ENCODE measurements around the gene DOCK6. TPM values are rescaled to one million over a fixed set of nuclear protein-coding genes. Genes with fewer than 3 reads are reported as not detected.
A peak's percentile ranks its signal among the peaks of the same experiment; 100 is the strongest.

Gene DOCK6
- total RNA-seq, 2 donors from 2014 or later, result 93.8 to 111 TPM

DNA sequence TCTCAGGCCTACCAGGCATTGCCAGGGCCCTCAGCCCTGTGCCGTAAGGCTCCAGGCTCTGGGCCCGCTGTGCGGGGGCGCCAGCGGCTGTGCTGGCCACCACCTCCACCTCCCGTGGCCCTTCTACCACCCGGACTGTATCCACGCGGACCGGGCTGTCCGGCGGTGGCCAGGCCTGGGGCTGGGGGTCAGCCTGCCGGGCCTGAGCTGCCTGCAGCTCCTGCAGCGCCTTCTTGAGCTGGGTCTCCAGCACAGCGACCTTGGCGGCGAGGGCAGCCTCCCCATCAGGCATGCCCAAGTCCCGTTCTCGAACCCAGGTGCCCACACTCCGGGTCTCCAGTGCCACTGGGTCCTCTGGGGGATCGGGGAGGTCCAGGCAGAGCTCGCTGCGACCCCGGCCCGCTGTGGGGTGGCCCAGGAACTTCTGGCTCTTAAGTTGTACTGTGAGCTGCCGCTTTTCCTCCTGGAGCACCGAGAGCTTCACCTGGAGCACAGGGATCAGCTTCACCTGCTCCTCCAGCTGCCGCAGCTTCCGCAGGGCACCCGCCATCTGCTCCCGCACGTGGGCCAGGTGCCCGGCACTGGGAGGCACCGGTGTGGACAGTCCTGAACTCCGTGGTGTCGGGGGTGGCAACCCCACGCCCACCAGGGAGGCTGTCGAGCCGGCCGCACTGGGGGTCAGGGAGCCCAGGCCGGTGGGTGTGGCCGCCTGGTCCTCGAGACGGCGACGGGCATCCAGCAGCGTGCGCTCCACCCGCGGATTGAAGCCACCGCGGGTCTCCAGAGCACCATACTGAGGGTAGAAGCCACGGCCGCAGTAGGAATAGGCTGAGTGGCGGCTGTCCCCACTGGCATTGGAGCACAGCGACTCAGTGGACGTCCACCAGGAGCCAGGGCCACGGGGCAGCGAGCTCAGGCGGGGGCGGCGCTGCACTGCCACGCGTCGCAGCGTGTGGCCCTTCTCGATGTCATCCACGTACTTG, 69.1 kb downstream of the DOCK6 start:
- Histone ChIP-seq H3K36me3 (ENCODE audit: control insufficient read depth, insufficient read depth, low read length) (peaks cover 11% of the 10 kb centered on the region), H3K9me3 (ENCODE audit: control insufficient read depth, low read length) (no peaks in the 10 kb centered on the region), H3K27ac (ENCODE audit: low read depth, low read length) (no peak overlapping the region), H3K9ac (ENCODE audit: extremely low read depth, low read length, poor library complexity, severe bottlenecking) (no peak overlapping the region), H3K27me3 (ENCODE audit: control insufficient read depth, insufficient read depth, low read length, poor library complexity, severe bottlenecking) (no peaks in the 10 kb centered on the region), H3K4me3 (ENCODE audit: low read length) (no peak overlapping the region), H3K4me1 (ENCODE audit: control insufficient read depth, insufficient read depth, low read length) (no peaks in the 10 kb centered on the region)
- H3K9me3 Mint-ChIP-seq, result no peaks in the 10 kb centered on the region
- H3K4me1 Mint-ChIP-seq, result peaks cover 3% of the 10 kb centered on the region
- H3K4me3 Mint-ChIP-seq, result no peak overlapping the region
- peaks cover 29% of the 10 kb centered on the region for H3K36me3 Mint-ChIP-seq (ENCODE audit: low read depth)
- TF ChIP-seq, protein P1, sequence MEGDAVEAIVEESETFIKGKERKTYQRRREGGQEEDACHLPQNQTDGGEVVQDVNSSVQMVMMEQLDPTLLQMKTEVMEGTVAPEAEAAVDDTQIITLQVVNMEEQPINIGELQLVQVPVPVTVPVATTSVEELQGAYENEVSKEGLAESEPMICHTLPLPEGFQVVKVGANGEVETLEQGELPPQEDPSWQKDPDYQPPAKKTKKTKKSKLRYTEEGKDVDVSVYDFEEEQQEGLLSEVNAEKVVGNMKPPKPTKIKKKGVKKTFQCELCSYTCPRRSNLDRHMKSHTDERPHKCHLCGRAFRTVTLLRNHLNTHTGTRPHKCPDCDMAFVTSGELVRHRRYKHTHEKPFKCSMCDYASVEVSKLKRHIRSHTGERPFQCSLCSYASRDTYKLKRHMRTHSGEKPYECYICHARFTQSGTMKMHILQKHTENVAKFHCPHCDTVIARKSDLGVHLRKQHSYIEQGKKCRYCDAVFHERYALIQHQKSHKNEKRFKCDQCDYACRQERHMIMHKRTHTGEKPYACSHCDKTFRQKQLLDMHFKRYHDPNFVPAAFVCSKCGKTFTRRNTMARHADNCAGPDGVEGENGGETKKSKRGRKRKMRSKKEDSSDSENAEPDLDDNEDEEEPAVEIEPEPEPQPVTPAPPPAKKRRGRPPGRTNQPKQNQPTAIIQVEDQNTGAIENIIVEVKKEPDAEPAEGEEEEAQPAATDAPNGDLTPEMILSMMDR (conservative IDR thresholded peaks at IDR 0.05), result no peak
- no peak for DNase-seq
- WGBS, 2 experiments (ENCODE audit: insufficient coverage in 1 of 2, insufficient read length in 1 of 2), result 92 to 93% methylated on average over 44 to 68 of the region's 68 CpGs
- H3K27me3 Mint-ChIP-seq (ENCODE audit: insufficient read depth), result no peaks in the 10 kb centered on the region
- no peak overlapping the region for H3K27ac Mint-ChIP-seq

DNA sequence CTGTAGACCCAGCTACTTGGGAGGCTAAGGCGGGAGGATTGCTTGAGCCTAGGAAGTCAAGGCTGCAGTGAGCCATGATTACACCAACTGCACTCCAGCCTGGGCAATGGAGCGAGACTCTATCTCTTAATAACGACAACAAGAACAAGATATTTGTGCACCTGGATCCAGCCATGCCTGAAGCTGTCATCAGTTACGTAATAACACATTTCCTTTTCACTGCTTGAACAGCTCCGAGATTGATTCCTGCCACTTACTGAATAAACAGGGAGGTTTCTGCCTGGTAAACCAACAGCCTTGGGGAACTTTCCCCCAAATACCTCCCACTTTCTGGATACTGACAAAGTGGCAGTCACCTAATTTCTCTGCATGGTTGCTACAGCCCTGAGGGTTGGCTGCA, 70.4 kb downstream of the DOCK6 start:
- Mint-ChIP-seq H3K36me3 (ENCODE audit: low read depth) (peaks cover 37% of the 10 kb centered on the region), H3K9me3 (no peaks in the 10 kb centered on the region), H3K27ac (no peak overlapping the region), H3K4me1 (peaks cover 3% of the 10 kb centered on the region), H3K4me3 (no peak overlapping the region), H3K27me3 (ENCODE audit: insufficient read depth) (no peaks in the 10 kb centered on the region)
- DNase-seq, result no peak
- no peak overlapping the region for H3K4me3 ChIP-seq (ENCODE audit: low read length)
- H3K9me3 ChIP-seq (ENCODE audit: control insufficient read depth, low read length), result no peaks in the 10 kb centered on the region
- H3K27ac ChIP-seq (ENCODE audit: low read depth, low read length), result no peak overlapping the region
- 64 to 65% methylated on average over 5 of the region's 5 CpGs for WGBS, 2 experiments (ENCODE audit: insufficient coverage in 1 of 2, insufficient read length in 1 of 2)
- no peaks in the 10 kb centered on the region for H3K27me3 ChIP-seq (ENCODE audit: control insufficient read depth, insufficient read depth, low read length, poor library complexity, severe bottlenecking)
- H3K9ac ChIP-seq (ENCODE audit: extremely low read depth, low read length, poor library complexity, severe bottlenecking), result no peak overlapping the region
- H3K36me3 ChIP-seq (ENCODE audit: control insufficient read depth, insufficient read depth, low read length), result peaks cover 18% of the 10 kb centered on the region
- H3K4me1 ChIP-seq (ENCODE audit: control insufficient read depth, insufficient read depth, low read length), result no peaks in the 10 kb centered on the region
- TF ChIP-seq, protein P1 (conservative IDR thresholded peaks at IDR 0.05), result no peak

DNA sequence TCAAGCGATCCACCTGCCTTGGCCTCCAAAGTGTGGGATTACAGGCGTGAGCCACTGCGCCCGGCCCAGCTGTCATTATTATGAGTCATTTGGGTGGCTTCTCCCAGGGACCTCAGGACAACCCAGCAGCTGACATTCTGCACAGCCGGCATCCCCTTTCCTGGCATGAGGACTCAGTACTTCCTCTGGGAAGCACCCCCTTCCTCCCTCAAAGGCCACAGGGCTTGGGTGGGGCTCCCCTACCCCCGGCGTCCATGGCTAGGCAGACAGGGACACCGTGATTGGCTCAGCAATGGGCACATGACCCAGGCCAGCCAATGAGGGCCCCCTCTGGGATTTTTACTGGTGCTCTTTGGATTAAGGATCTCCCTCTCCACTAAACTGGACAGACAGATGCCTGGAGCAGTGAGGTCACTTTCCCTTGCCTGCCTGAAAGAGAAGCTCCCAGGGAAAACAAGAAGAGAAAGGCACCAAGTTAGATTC, 71.0 kb downstream of the DOCK6 start:
- Mint-ChIP-seq H3K27ac (no peak overlapping the region), H3K9me3 (no peaks in the 10 kb centered on the region), H3K4me1 (peaks cover 3% of the 10 kb centered on the region), H3K27me3 (ENCODE audit: insufficient read depth) (no peaks in the 10 kb centered on the region), H3K4me3 (no peak overlapping the region), H3K36me3 (ENCODE audit: low read depth) (peaks cover 42% of the 10 kb centered on the region)
- Histone ChIP-seq H3K27me3 (ENCODE audit: control insufficient read depth, insufficient read depth, low read length, poor library complexity, severe bottlenecking) (no peaks in the 10 kb centered on the region), H3K9ac (ENCODE audit: extremely low read depth, low read length, poor library complexity, severe bottlenecking) (no peak overlapping the region), H3K27ac (ENCODE audit: low read depth, low read length) (no peak overlapping the region), H3K4me3 (ENCODE audit: low read length) (no peak overlapping the region), H3K36me3 (ENCODE audit: control insufficient read depth, insufficient read depth, low read length) (peaks cover 18% of the 10 kb centered on the region), H3K9me3 (ENCODE audit: control insufficient read depth, low read length) (no peaks in the 10 kb centered on the region), H3K4me1 (ENCODE audit: control insufficient read depth, insufficient read depth, low read length) (no peaks in the 10 kb centered on the region)
- TF ChIP-seq, protein P1 (conservative IDR thresholded peaks at IDR 0.05), result no peak
- 89 to 93% methylated on average over 7 to 8 of the region's 8 CpGs for WGBS, 2 experiments (ENCODE audit: insufficient coverage in 1 of 2, insufficient read length in 1 of 2)
- peak; percentile 63 for DNase-seq

Measured in endodermal cell (in vitro differentiated cells).